Measurements from ENCODE around the gene BEND7.

Gene BEND7

GRCh38 chr10:13518076-13518692, 10.6 kb downstream of the BEND7 start:
- no peak for DNase-seq

DNA sequence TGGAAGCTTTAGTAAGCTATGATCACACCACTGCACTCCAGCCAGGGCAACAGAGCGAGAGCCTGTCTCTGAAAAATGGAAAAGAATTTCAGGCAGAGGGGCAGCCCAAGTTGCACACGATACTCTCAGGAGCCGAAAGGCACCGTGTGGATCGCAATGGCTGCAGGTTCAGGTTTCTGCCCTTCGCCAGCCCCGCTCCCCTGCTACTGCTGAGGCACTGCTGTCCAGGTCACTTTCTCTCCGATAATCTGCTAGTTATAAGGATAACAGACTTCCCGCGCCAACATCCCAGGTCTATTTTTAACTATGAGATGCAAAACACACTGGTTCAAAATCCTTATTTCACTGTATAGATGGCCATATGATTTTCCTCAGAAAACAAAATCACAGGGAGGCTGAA, 11.1 kb downstream of the BEND7 start:
- no peak for DNase-seq

GRCh38 chr10:13516176-13516575, 12.6 kb downstream of the BEND7 start:
- no peak for DNase-seq

GRCh38 chr10:13515467-13515866, 13.3 kb downstream of the BEND7 start:
- no peak for DNase-seq

DNA sequence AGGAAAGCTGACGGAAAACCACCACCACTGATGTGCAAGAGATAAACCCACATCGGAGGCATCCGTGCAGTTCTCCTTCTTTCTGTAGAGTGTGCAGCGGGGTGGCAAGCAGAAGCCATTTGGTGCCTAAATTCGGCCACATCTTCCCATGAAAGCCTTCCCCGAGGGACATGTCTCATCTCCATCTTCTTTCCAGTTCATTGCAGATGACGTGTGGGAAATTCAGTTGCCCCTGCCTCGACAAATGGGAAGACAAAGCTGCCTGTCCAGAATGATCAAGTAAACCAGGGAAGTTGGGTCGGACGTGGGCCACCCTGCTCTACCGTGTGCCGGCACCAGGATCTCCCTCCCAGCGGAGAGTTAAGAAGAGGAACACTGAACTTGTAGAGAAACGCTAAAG, 14.5 kb downstream of the BEND7 start:
- DNase-seq, result no peak

GRCh38 chr10:13512564-13512963, 16.2 kb downstream of the BEND7 start:
- DNase-seq, result no peak

DNA sequence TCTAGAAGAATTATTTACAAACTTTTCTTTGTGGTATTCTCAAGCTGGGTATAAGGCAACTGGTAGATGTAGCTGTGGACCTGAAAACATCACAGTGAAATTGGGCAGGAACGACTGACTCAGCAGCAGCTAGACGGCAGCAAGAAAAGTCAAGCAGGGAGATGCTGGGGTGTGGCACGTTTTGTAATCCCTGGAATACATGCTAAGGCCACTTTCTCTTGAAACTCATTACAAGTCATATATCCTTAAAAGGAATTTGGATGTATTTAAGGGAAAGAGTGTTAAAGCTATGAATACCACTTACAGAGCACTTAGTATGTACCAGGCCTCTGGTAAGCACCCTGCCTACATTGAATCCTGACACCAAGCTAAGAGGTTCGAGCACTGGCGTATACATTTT, 17.4 kb downstream of the BEND7 start:
- DNase-seq, result no peak

DNA sequence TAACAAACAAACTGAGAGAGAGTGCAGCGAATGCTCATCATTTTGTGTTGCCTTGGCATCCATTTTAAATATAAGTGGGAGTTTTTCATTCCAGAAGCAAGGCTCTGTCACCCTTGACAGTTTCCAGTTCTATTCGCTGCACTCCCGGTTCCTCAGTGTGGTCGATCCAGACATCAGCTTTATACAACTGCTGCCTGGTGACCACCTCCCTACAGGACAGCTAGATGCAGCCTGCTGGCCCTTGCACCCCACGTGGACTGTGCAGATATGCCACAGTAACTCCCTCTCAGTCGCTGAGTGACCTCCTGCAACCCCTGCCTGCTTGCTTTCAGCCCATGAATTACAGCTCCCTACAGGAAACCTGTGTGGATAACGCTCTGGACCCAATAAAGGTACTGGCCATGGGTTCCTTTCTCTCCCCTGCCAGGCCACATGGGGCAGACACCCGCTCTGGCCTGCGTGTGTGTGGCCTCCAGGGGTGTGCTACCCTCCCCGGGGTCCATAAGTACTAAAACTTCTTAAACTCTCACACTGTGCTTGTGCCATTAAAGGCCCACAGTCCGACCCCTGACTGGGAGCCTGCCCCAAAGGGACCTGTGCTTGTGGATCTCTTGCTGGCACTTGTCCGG, 23.6 kb downstream of the BEND7 start:
- no peak for DNase-seq

GRCh38 chr10:13503745-13504463, 24.9 kb downstream of the BEND7 start:
- DNase-seq, result no peak

DNA sequence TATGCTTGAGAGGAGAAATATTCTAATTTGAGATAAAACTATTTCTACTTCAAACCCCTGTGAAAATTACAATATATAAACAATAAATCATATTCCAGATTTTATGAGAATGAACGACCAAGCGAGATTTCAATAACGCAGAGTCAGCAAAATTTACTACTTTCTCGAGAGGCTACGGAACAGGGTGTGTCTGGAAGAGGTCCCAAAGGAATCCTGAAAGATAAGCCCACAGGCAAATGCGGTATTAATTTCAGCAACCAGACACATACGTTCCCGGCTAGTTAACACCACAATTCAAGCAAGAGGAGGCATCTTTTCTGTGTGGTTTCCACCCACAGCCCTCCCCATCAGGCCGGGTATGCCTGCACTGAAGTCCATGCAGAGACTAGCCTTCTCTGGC, 26.4 kb downstream of the BEND7 start:
- no peak for DNase-seq

DNA sequence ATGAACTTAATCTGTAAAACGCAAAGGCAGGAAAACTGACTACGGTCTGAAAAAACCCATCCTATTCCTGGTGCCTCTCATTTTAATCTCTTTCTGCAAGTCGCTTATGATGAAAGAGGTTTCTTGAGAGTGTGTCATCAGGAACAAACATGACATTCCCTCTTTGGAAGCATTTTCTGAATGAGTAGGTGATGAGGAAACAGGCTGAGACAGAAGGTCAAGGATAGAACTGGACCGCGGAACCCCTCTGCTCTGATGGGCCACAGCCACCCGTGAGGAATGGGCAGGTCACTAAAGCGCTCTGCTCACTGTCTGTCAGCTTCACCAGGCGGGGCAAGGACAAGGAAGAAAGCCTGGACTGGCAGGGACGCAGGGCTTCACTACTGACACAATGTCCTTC, 28.6 kb downstream of the BEND7 start:
- DNase-seq, result no peak

- DNase-seq, result no peak
Observed at GRCh38 chr10:13499150-13499549, 29.7 kb downstream of the BEND7 start.

DNA sequence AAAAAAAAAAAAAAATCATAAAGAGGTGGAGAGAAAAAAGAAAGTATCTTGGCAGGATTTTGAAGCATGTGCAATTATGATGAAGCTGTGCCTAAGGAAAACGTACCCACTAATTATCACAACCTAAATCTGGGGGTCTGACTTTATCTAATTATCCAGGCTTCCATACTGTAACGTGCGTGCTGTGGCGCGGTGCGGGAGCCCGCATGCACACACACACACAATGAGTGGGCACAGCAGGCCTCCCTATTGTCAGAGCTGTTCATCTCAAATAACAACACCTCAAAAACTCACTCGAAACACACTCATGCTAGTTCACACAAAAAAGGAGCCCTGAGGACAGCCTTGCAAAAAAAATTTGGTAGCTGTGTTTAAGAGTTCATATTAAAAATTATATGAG, 31.9 kb downstream of the BEND7 start:
- DNase-seq, result no peak

DNA sequence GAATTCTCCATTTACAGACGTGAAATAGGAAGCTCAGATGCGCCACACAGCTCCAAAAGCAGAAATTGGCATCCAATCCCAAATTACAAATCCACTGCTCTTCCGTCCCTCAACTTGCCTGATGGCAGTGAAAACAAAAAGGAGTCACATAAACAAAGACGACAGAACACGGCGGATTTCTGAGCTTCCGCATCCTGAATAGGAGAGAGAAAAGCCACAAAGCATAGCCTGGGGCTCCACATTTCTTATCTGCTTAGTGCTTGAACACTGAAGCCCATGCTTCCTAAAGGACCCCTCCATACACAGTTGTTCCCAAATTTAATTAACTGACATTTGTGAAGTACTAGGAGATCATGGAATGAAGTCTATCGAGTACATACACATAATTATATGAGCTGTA, 32.6 kb downstream of the BEND7 start:
- no peak for DNase-seq

GRCh38 chr10:13492493-13493180, 36.2 kb downstream of the BEND7 start:
- DNase-seq, result no peak

- DNase-seq, result no peak
Observed at GRCh38 chr10:13491747-13492360, 37.0 kb downstream of the BEND7 start.

DNA sequence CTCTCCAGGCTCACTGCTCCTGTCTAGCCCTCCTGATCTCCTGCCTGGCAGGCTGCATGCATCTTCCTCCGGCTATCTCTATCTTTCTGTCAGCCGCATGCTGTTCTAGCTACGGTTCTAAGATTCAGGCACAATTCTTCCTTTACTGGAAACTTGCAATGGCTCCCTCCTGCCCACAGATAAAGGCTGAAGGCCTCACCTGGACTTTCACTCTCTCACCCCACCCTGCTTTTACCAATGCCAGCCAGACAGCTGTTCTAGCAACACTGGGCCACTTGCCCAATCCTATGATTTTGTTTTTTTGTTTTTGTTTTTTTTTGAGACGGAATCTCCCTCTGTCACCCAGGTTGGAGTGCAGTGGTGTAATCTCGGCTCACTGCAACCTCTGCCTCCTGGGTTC, 38.3 kb downstream of the BEND7 start:
- DNase-seq, result no peak

GRCh38 chr10:13489035-13489599, 39.7 kb downstream of the BEND7 start:
- DNase-seq, result no peak

DNA sequence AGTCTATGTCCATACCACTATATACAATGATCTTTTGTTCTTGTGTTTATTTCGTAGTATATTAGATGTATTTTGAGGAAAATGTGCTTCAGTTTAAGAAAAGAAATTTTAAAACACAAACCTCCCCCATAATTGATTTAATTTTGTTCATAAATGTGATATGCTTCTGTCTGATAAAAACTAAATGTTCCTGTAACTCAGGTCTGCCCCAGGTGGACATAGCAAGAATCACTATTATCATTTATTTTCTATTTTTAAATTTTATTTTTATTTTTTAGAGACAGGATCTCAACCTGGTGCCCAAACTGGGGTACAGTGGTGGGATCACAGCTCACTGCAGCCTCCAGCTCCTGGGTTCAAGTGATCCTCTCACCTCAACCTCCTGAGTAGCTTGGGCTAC, 43.2 kb downstream of the BEND7 start:
- DNase-seq, result no peak

- DNase-seq, result no peak
Observed at GRCh38 chr10:13483951-13484350, 44.9 kb downstream of the BEND7 start.

GRCh38 chr10:13483073-13483472, 45.7 kb downstream of the BEND7 start:
- no peak for DNase-seq

GRCh38 chr10:13481690-13482089, 47.1 kb downstream of the BEND7 start:
- no peak for DNase-seq

DNA sequence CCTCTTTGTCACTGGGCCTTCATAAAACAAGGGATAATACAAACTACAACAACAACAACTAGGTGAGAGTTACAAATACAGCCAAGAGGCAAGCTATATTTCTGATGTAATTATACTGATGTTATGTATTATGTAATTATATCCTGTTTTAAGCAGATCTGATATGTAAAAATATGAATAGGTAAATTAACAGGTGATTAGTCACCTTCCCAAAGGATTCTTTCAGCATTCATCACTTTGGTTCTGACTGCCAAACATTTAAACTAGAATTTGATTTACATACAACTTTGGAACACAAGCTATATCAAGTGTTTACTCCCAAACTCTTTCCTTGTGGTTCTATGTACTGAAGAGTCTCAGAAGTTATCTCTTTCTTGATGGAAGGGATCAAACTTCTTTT, 53.7 kb downstream of the BEND7 start:
- no peak for DNase-seq

All from activated CD8-positive, alpha-beta memory T cell treated with anti-CD3 and anti-CD28 coated beads, Interleukin-2, amount 50 U/mL, for 4 hours (primary cell).